Psoas muscle (tissue), 8 donors: Measurements from ENCODE around the gene MIB1. TPM values are rescaled to one million over a fixed set of nuclear protein-coding genes. Genes with fewer than 3 reads are reported as not detected.

Experiments used
- ATAC-seq, 4 donors: fragments of 200-7000 bp; cut with Tn5 transposase; one replicate each; pipeline ENCODE4 v1.9.1; 2020; ENCODE audit warnings: moderate library complexity in 3 of 4, mild to moderate bottlenecking in 2 of 4
- DNase-seq, 2 donors: peaks; one replicate each; pipeline ENCODE4 v3.0.0-alpha.2; 2020
- H3K27ac ChIP-seq: fragments of 200-600 bp; one replicate; pipeline ENCODE4 v1.8.0; 2022
- H3K27me3 ChIP-seq, 3 donors: fragments of 200-600 bp in 1 of 3; one replicate each; pipeline versions ENCODE4 v1.6.1 to v1.8.0; 2013 to 2022; ENCODE audit warnings: low read length in 2 of 3, mild to moderate bottlenecking in 2 of 3, moderate library complexity in 1 of 3; ENCODE audit not compliant: insufficient read depth in 3 of 3
- H3K36me3 ChIP-seq, 2 donors: fragments of 200-600 bp in 1 of 2; one replicate each; pipeline versions ENCODE4 v1.6.1 to v1.8.0; 2013 to 2022; ENCODE audit warnings: low read depth in 1 of 2, mild to moderate bottlenecking in 1 of 2, moderate library complexity in 1 of 2; ENCODE audit not compliant: insufficient read depth in 1 of 2
- H3K4me1 ChIP-seq: fragments of 200-600 bp; one replicate; pipeline ENCODE4 v1.8.0; 2022
- H3K4me3 ChIP-seq: fragments of 200-600 bp; one replicate; pipeline ENCODE4 v1.8.0; 2022; ENCODE audit warnings: mild to moderate bottlenecking
- H3K9me3 ChIP-seq: fragments of 200-600 bp; one replicate; pipeline ENCODE4 v1.8.0; 2022
- WGBS, 3 donors: extraction: QIAGEN DNeasy Blood & Tissue Kit; methylation state at CpG; one replicate each; pipeline versions ENCODE4 v1.1.6 to v1.1.7; 2013; 5-methylcytosine and 5-hydroxymethylcytosine counted together
- intact Hi-C, 2 donors: fragments of 100-400 bp; cut with DNase I; formaldehyde crosslinking; loops; one replicate each; pipeline versions ENCODE4 v1.11.0 to v1.14.2; 2022
- polyA plus RNA-seq, 3 donors: library from polyadenylated mRNA; stranded (reverse); fragments of 200-250 nt; gene quantifications; one replicate each; pipeline ENCODE4 v1.2.3, GENCODE V29; 2013
- total RNA-seq, 4 donors: library from RNA; stranded (reverse); fragmentation: NEBNext Ultra II Directional in 2 of 4; extraction: Animal tissue kit (Norgen Biotek cat#: 25700) in 2 of 4; gene quantifications; one replicate each; pipeline versions ENCODE4 v1.2.1 to v1.2.4, GENCODE V29; 2021 to 2023
- TF ChIP-seq, protein P1 (sequence below): fragments of 200-600 bp; IDR thresholded peaks from one replicate; pipeline ENCODE4 v1.8.0; 2022; ENCODE audit warnings: antibody characterized with exemption
- donor health status: healthy with polysubstance abuse.
- donor health status: DM: no; HTN: no; CAD: no; lungs with moderate emphysema.
- donor health status: Bipolar disorder and iron deficiency.
- donor health status: healthy.
- donor health status: DM: yes; HTN: yes; CAD: no.
- donor health status: DM: no; HTN: no; CAD: no.
- donor health status: DM: no; HTN: no; CAD: no.
- donor health status: DM: yes; HTN: yes; CAD: no.

Gene MIB1
- total and polyA plus RNA-seq, 7 donors: 2.1 to 21.3 (median 16.1) TPM

GRCh38 chr18:21900605-21901352 lies 160.2 kb downstream of the MIB1 start:
- H3K9me3 ChIP-seq: no peaks in the 10 kb centered on the region
- ATAC-seq: no peak
- WGBS, 3 donors: 84 to 88% (median 88%) methylated on average over 12 of the region's 12 CpGs
- H3K27ac ChIP-seq: no peak overlapping the region
- H3K27me3 ChIP-seq: peaks cover 0 to 3% (median 0%) of the 10 kb centered on the region in 3 donors
- DNase-seq: no peak
- no peak overlapping the region for H3K4me3 ChIP-seq
- TF ChIP-seq, protein P1, sequence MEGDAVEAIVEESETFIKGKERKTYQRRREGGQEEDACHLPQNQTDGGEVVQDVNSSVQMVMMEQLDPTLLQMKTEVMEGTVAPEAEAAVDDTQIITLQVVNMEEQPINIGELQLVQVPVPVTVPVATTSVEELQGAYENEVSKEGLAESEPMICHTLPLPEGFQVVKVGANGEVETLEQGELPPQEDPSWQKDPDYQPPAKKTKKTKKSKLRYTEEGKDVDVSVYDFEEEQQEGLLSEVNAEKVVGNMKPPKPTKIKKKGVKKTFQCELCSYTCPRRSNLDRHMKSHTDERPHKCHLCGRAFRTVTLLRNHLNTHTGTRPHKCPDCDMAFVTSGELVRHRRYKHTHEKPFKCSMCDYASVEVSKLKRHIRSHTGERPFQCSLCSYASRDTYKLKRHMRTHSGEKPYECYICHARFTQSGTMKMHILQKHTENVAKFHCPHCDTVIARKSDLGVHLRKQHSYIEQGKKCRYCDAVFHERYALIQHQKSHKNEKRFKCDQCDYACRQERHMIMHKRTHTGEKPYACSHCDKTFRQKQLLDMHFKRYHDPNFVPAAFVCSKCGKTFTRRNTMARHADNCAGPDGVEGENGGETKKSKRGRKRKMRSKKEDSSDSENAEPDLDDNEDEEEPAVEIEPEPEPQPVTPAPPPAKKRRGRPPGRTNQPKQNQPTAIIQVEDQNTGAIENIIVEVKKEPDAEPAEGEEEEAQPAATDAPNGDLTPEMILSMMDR: no peak
- no peaks in the 10 kb centered on the region for H3K4me1 ChIP-seq
- intact Hi-C loops: no loop called here
- no peaks in the 10 kb centered on the region for H3K36me3 ChIP-seq

DNA sequence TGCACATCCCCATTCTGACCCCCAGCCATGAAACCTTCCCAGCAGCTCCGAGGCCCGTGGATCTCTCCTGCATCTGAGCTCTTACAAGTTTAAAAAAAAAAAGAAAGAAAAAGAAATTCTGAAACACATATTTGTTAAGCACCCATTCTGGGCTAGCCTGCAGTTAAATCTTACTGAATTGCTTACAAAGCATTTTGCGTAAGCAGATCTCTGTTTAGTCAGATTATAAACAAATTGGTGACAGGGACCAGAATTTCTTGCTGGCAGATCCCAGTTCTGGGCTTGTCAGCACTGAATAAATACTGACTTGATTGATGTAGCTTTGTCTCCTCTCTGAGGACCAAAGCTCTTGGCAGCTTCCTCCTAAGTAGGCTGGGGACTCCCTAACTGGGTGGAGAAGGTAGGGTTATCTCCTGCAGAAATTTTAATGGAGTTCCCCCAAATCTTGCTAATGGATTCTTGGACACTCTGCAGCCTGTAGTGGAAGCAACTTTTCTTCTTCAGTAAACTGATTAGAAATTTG lies 160.9 kb downstream of the MIB1 start:
- TF ChIP-seq, protein P1: no peak
- Histone ChIP-seq H3K9me3 (no peaks in the 10 kb centered on the region), H3K4me1 (no peaks in the 10 kb centered on the region), H3K27ac (no peak overlapping the region), H3K4me3 (no peak overlapping the region), H3K27me3 (peaks cover 0 to 3% (median 0%) of the 10 kb centered on the region in 3 donors), H3K36me3 (no peaks in the 10 kb centered on the region)
- 60 to 73% (median 69%) methylated on average over 3 of the region's 3 CpGs for WGBS, 3 donors
- ATAC-seq (no peak), DNase-seq (no peak)
- intact Hi-C loops: no loop called here

DNA sequence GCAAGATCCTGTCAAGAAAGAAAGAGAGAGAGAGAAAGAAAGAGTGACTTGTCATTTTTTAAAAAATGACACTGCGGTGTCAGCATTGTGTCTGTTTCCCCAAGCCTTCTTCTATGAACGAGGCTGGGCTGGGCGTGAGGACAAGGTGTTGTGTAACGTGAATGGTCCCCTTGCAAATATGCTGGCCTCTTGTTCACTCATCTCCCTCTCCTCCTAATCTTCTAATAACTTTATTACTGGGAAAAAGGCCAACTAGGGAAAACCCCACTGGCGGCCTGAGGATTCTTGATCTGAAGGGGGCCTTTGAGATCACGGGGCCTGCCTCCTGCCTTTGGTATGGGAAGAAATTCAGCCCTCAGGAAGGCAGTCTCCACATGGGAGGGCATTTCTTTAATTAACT lies 163.1 kb downstream of the MIB1 start:
- intact Hi-C loops: no loop called here

DNA sequence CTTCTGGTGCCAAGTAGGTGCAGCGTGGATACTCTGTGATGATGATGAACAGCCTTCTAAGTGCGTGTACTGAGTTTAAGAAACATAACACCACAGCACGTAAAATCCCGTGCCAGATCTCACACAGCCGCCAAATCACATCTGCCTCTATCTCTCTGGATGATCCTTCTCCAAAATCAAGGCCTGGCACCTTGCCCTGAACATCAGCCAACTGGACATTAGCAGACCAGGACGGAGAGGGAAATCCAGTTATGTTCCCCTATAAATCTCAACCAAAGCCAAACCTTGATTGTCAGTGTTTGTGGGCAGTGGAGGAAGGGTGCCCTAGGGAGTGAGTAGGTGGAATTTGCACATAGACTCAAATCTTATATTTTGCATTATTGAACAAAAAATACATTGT lies 164.3 kb downstream of the MIB1 start:
- Histone ChIP-seq H3K27ac (no peak overlapping the region), H3K36me3 (no peaks in the 10 kb centered on the region), H3K9me3 (no peaks in the 10 kb centered on the region), H3K27me3 (no peaks in the 10 kb centered on the region), H3K4me1 (no peaks in the 10 kb centered on the region), H3K4me3 (no peak overlapping the region)
- TF ChIP-seq, protein P1: no peak
- DNase-seq: peak in 1 of 2 donors; percentile 27
- 8 to 14% (median 9%) methylated on average over 6 of the region's 6 CpGs for WGBS, 3 donors
- no peak for ATAC-seq
- intact Hi-C loops: no loop called here

More for the DNA sequence above, 163.1 kb downstream of the MIB1 start:
- DNase-seq (no peak), ATAC-seq (no peak)
- Histone ChIP-seq H3K4me1 (no peaks in the 10 kb centered on the region), H3K27ac (no peak overlapping the region), H3K9me3 (no peaks in the 10 kb centered on the region), H3K36me3 (no peaks in the 10 kb centered on the region), H3K27me3 (no peaks in the 10 kb centered on the region), H3K4me3 (no peak overlapping the region)
- TF ChIP-seq, protein P1: no peak
- WGBS, 3 donors: 56 to 76% (median 63%) methylated on average over 6 of the region's 6 CpGs
